CD4-positive, alpha-beta T cell treated with Interleukin-2 at 100 ng/mL for 4 hours (primary cell): Measurements from ENCODE around the gene DCUN1D2.

ENCODE experiments used
- DNase-seq: peaks from one replicate; pipeline ENCODE4 v3.0.0-alpha.2; 2020; ENCODE audit warnings: low spot score

DCUN1D2 gene

GRCh38 chr13:113407103-113407530, 83.4 kb downstream of the DCUN1D2 start:
- no peak for DNase-seq

DNA sequence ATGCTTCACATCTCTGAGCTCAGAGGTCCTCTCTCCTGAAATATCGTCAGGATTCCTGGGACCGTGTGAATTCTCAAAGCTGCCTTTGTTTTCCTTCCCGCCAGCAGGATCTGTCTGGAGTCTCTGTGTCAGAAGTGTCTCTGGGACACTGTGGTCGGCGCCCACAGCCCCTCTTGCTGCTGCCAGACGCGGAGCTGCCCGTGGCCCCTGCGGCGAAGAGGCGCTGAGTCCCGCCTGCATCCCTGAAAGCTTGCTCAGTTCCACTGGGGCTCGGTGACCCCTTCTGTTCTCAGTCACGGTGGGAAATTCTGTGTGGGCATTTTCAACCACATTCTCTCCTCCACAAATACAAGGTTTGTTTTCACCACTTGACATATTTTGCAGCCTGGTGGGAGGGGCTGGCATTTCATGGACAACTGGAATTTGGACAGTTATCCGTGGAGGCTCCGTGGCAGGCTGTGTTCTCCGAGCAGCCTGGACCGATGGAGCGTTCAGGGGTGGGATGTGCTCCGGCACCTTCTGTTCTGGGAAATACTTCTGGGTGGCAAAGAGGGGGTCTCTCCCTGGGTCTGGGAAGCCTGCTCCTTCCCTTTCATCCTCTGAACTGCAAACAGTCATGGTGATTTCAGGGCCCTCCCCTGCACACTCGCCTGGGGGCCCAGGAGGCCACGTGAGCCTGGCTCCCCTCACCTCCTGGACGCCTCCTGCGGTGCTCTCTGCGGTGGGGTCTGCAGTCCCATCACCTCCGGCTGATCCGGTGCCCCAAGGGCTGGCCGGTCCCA, 84.0 kb downstream of the DCUN1D2 start:
- DNase-seq: no peak
